ENCODE data around the gene OR1F1.
"Not testable (repeated sequence)": the region's sequence is repeated elsewhere in the genome, so short reads cannot be mapped to it uniquely, and the experiment has no call there.

The OR1F1 gene

DNA sequence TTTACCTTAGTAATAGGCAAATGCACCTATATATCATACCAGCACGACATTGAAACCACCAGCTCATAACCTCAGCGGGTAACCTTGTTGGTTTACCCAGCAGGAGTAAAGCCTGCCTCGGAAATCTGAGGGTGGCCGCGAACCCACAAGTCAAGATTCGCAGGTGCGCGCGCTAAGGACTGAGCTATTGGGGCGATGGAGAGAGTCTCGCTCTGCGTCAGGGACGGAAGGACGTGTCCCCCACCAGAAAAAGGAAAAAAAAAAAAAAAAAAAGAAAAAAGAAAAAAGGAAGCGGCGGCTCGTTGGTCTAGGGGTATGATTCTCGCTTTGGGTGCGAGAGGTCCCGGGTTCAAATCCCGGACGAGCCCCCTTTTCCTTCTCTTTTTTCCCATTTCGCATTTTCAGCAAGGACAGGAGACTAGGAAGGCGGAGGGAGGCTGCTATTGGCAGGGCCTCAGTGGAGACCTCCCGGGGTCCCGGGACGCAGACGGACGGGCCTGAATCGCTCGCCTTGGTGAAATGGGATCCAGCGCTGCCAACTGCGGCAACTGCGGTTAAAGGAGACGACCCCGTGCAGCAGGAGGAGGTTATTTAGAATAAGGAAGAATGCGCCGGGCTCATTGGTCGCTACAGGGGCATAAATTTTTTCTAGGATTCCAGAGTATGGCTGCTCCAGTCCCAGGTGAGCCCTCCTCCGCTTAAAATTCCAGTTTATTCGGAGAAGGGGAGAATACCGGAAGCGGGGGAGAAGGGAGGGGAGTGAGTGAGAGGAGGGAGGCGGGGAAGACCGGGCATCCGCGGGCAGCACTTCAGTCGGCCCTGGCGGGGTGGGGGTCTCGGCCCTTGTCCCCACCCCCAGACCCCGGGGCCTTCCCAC is at the start of gene OR1F1:
TSS of gene OR1F1 (plus strand) at position 407 of the 877 bp plus-strand sequence.
- peak; percentile 90 for DNase-seq

DNA sequence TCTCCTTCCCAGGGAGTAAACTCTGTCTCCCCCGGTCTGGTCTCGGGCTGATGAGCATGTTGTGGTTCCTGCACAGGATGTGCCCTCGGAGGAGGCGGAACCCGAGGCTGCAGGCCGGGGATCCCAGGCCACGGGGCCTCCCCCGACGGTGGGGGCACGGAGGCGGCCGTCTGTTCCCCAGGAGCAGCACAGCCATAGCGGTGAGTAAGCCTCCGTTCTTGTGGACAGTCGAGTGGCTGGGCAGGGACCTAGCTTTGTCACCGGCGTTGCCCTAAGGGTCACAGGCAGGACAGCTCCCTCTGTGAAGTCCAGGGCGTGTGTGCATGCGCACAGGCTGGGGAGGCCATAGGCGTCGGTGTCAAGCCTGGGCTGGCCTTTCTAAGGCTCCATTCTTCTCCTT is 49.7 kb upstream of the OR1F1 start:
- no peak for DNase-seq

DNA sequence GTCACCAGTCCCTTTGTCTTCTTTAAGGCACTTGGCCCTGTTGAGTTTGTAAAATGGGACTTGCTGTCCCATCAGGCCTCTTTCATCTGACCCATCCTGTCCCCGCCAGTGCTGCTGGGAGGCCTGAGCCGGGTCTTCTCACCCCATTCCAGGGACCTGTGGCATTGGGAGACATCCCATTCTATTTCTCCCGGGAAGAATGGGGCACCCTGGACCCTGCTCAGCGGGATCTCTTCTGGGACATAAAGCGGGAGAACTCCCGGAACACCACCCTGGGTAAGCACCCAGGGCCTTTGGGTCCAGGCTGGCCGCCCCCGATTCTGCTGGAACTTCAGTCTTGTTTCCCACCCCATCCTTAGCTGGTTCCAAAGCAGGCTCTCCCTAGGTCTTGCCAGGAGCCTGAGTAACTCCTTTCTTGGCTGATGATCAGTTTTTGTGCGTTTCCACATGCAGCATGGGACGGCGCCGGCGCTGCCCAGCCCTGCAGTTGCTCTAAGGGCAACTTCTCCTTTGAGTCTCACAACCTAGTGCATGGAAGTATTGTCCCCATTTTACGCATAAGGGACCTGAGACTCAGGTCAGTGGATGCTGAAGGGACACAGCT is 49.1 kb upstream of the OR1F1 start:
- DNase-seq = no peak

DNA sequence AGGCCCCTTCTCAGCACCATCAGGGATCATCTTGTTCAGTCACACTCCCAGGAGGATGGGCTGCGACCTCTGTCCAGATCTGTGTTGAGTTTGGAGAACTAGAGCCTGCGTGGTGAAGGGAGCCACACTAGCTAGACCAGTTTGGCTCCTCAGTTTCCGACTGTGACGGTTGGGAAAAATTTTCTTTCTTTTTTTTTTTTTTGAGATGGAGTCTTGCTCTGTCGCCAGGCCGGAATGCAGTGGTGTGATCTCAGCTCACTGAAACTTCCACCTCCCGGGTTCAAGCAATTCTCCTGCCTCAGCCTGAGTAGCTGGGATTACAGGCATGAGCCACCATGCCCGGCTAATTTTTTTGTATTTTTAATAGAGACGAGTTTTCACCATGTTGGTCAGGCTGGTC is 48.4 kb upstream of the OR1F1 start:
- not testable (repeated sequence) for DNase-seq

DNA sequence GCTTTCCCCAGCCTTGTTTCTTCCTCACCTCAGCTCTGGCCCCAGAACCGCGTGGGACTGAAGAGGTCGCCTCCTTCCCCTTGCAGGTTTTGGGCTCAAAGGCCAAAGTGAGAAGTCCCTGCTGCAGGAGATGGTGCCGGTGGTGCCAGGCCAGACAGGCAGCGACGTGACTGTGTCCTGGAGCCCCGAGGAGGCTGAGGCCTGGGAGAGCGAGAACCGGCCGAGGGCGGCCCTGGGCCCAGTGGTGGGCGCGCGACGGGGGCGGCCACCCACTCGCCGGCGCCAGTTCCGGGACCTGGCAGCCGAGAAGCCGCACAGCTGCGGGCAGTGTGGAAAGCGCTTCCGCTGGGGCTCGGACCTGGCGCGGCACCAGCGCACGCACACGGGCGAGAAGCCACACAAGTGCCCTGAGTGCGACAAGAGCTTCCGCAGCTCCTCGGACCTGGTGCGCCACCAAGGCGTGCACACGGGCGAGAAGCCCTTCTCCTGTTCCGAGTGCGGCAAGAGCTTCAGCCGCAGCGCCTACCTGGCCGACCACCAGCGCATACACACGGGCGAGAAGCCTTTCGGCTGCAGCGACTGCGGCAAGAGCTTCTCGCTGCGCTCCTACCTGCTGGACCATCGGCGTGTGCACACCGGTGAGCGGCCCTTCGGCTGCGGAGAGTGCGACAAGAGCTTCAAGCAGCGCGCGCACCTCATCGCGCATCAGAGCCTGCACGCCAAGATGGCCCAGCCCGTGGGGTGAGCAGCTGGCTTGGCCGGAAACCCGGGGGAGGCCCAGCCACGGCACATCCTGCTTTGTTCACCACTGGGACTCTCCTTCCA is 47.2 kb upstream of the OR1F1 start:
- no peak for DNase-seq

DNA sequence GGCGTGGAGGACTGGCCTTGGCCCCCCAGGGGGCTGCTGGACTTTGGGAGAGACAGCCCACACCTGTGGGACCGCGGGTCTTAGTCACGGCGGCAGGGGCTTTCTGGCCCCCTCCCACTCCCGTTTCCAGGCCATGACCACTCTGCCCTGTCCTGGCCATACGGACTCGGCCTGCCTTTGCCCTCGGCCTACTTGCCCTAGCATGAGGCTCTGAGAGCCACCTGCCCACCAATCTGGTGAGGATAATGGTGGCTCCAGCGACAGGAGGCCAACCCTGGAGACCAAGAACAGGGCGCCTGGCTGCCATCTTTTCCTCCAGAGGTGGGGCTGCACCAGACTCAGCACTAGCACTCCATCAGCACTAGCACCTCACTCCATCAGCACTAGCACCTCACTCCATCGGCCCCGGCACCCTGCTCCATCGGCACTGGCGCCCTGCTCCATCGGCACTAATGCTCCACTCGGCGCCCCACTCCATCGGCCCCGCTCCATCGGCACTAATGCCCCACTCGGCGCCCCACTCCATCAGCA is 46.2 kb upstream of the OR1F1 start:
- no peak for DNase-seq

DNA sequence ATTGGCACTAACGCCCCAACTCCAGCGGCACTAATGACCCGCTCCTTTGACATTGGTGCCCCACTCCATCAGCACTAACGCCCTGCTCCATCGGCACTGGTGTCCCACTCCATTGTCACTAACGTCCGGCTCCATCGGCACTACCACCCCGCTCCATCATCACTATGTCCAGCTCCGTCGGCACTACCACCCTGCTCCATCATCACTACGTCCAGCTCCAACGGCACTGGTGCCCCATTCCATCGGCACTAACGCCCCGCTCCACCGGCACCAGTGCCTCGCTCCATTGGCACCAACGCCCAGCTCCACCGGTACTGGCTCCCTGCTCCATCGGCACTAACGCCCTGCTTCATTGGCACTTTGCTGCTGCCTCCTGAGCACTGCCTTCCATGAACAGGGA is 45.7 kb upstream of the OR1F1 start:
- no peak for DNase-seq

DNA sequence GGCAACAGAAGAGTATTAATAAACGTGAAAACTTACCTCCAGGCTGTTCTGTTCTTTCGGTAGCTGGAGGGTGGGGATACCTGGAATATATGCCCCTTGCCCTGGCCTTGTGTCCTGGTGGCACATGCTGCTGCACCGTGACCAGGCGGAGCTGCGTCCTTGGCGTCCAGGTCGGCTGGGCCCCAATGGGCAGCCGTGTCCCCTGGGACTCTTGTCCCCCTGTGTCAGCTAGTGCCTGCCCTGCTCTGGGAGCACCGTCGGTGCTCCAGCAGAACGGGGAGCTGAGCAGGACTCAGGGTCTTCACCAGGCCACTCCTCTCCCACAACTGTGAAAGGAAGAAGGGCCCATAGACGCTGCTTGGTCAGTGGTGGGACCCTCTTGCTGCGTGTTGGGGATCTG is 45.2 kb upstream of the OR1F1 start:
- DNase-seq = no peak

DNA sequence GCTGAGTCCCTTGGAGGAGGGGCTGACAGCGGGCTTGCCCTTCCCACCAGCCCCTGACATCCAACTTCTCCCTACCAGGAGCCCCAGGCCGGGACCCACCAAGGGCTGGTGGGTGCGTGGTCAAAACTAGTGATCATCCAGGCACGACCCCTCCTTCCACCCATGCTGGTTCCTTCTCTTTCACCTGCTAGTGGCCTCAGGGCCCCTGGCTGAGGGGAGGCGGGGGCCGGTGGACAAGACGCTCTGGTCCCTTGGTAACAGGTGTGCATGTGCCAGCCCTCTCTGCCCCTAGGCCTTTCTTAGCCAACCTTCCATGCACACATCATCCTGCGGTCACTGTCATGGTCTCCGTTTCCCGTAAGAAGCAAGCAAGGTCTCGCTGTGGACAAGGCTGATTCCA is 44.8 kb upstream of the OR1F1 start:
- DNase-seq = no peak

DNA sequence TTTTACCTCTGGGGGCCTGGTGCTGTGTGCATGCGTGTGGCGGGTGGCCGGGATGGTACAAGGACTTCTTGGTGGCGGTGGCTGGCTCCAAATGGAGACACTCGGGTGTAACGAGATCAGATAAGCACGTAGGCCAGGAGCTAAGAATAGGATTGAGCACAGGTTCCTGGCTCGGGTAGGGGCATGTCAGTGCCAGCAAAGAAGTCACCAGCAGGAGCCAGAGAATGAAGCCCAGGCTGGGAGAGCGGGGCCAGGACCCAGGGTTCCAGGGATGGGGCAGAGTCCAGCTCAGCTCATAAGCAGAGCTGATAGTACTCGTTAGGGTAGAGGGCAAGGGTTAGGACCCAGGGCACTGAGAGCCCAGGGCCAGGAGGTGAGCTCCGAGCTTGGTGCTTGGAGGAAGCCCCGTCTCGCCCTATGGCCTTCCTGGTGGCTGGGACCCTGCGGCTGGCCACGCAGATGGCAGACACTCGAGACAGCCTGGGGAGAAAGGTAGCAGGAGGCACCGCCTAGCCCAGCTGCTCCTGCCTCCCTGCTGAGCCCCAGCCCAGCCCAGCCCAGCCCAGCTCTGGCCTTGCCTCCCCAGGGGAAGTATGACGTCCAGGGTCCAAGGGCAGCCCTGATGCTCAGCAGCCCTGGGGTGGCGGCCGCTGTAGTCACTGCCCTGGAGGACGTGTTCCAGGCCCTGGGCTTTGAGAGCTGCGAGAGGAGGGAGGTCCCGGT is 44.2 kb upstream of the OR1F1 start:
- DNase-seq = no peak

DNA sequence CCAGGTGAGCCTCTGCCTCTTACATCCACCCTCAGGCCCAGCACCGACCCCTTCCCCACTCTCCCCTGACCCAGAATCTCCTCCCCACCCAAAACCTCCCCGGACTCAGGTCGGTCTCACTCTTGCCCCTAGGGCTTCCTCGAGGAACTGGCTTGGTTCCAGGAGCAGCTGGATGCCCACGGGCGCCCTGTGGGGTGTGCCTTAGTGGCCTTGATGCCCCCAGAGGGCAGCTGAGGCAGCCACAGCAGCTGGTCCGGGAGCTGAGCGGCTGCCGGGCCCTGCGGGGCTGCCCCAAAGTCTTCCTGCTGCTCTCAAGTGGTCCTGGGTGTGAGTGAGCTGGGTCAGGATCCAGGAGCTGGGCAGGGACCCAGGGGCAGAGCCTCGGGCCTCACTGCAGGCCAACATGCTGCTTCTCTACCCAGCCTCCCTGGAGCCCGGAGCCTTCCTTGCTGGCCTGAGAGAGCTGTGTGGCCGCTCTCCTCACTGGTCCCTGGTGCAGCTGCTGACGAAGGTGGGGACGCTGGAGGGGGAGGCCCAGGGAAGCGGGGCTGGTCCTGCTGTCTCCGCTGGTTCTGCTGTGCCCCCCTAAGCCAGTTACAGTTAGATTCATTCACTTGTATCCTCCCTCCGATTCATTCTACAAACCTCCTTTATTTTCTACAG is 43.6 kb upstream of the OR1F1 start:
- DNase-seq = no peak

DNA sequence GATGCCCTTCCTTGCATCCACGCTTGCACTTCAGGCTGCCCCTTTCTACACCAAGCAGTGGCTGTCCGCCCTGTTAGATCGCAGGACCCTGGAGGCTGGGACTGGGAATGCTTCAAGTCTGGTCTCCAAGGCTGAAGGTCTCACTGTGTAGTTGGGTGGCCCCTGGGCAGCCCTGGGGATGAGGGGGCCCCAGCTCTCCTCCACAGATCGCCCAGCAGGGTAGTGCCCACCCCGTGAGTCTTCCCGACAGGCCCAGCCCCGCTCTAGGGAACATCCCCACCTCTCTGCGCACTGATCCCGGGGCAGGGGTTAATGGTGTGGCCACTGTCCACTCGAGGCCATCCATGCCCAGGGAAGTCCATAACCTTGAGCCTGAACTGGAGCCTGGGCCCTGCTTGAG is 42.9 kb upstream of the OR1F1 start:
- no peak for DNase-seq

DNA sequence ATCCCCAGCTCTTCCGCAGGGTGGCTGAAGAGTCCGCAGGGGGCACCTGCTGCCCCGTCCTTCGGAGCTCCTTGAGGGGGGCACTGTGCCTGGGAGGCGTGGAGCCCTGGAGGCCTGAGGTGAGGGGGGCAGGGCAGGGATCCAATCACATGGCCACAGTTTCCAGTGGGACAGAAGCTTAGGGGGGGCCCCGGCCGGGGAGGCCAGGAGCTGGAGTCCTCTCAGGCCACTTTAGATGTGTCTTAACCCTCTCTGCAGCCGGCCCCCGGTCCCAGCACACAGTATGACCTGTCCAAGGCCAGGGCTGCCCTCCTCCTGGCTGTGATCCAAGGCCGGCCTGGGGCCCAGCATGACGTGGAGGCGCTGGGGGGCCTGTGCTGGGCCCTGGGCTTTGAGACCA is 42.3 kb upstream of the OR1F1 start:
- no peak for DNase-seq

DNA sequence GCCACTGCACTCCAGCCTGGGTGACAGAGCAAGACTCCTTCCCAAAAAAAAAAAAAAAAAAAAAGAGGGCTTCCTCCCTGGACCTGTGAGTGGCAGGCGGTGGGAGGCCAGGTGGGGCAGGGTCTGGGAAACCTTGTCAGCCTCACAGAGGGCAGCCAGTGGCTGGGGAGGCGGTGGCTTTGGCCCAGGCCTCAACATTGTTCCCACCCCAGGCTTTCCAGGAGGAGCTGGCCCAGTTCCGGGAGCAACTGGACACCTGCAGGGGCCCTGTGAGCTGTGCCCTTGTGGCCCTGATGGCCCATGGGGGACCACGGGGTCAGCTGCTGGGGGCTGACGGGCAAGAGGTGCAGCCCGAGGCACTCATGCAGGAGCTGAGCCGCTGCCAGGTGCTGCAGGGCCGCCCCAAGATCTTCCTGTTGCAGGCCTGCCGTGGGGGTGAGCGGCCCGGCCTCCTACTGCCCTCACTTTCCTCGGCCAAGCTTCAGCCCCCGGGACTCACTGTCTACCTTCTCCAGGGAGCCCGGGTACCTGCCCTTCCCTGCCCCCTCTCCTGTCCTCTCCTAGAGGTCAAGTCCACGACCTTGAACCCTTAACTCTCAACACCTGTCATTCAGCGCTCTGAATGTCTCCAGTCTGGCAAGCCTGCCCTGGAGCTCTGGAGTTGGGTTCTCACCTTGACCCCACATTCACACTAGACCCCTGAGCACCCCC is 40.8 kb upstream of the OR1F1 start:
- no peak for DNase-seq

DNA sequence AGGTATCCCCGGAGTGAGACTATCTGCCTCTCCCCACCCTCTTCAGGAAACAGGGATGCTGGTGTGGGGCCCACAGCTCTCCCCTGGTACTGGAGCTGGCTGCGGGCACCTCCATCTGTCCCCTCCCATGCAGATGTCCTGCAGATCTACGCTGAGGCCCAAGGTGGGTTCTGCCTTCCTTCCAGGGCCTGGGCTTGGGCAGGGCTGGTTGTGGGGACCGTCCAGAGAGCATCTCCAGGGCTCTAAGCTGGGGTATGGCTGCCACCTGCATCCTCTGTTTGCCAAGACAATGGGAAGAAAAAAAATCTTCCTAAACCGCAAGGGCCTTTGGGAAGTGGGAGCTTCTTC is 40.3 kb upstream of the OR1F1 start:
- no peak for DNase-seq

DNA sequence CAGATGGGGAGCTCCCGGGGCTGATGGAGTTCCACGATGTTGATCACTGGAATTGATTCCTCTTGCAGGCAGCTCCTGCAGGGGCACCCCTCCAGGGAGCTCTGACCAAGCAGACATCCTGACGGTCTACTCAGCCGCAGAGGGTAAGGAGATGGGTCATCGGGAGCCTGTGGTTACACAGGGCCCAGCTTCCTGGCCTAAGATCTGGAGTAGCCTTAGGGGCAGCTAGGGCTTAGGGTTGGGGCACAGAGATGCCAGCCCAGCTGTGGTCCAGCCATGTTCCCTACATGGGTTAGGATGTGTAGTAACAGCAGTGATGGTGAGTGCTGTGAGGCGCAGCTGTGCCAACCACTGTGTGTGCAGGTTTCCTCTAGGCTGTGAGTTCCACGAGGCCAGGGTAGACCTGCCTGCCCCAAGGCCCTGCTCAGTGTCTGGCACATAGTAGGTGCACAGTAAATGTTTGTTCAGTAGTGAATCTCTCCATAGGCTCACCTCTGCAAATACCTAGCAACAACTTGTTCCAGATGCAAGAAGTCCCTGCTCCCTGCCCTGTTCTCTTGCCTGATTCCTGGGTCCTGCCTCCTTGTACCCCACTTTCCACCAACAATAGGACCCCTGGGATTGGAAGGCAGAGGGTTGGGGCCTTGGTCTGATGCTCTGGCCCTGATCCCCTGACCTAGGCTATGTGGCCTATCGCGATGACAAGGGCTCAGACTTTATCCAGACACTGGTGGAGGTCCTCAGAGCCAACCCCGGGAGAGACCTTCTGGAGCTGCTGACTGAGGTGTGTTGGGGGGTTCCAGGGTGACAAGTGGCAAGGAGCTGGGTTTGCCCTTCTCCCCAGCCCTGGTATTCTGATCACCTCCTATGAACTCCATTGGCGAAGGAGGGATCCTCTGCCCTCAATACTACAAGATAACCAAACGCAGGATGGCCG is 39.5 kb upstream of the OR1F1 start:
- no peak for DNase-seq

DNA sequence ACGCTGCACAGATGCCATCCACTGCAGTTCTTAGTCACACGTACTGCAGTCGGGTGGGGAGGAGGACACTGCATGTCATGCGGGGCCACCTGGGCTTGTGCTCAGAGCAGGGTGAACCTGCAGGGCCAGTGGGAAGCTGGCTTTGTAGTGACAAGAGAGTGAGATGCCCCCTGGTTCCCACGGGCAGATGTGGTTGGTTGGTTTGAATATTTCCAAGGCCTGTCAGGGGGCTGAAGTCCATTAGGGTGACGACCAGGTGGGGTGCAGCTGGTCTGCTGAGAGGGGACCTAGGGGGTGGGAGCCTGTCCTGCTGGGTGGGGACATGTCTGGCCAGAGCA is 38.8 kb upstream of the OR1F1 start:
- no peak for DNase-seq

DNA sequence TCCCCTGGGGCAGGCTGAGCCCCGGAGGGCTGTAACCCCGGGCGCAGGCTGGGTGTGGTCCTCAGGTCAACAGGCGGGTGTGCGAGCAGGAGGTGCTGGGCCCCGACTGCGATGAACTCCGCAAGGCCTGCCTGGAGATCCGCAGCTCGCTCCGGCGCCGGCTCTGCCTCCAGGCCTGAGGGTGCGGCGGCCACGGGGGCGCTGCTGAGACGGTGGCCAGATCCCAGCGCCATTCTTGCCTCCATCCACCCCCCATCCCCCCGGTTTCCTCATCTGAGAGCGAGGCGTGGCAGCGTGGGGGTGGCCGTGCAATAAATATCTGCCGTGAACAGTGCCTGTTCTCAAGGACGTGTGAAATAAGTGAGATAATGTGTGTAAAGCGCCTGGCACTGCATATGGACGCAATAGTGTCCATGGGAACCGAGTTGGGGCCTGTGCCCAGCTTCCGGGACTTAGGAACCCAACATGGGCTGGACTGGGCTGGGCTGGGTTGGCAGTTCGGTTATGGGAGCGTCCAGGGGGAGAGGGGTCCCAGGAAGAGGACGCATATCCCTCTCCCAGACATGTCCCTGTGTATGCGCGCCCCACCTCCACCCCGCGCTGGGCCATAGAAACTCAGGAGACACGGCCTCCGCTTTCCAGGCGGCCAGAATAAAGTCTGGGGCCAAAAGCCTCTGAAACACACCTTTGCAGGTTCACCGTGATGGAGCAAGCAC is 38.2 kb upstream of the OR1F1 start:
- DNase-seq = peak; percentile 79

DNA sequence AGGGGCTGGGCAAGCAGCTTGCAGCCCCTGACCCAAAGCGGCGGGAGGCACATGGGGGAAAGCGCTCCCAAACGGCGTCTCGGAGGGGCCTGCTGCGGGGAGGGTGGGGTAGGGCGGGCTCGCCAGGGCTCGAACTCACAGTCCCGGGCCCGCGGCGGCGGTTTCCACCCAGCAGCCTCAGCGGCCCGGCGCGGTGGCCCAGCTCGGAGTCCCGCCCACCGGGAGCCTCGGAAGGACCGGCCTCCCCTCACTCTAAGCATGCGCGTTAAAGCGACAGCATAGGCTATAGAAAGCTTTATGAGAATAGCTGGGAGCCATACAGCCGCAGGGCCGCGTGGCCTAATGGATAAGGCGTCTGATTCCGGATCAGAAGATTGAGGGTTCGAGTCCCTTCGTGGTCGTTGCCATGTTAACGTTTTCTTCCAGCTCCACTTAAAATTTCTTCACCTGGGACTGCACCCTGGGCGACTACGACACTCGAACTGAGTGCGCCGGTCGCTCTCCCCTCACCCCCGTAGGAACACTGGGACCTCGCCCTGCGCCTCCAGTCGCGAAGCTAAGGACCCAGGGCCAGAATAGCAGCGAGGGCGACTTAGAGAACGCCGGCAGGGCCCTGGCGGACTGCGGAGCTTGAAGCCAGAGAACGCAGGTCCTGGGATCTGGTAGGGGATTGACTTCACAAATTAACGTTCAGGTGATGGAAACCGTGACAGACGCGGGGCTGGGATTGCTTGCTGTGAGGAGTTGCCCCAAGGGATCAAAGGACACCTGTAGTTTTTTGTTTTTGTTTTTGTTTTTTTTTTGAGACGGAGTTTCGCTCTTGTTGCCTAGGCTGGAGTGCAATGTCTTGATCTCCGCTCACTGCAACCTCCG is 37.4 kb upstream of the OR1F1 start:
- DNase-seq = peak; percentile 98

Measured in stimulated activated CD4-positive, alpha-beta T cell treated with anti-CD3 and anti-CD28 coated beads, Interleukin-15, amount 100 ng/mL, for 24 hours (primary cell).